ENCODE measurements around the gene ZC3H4. TPM values are rescaled to one million over a fixed set of nuclear protein-coding genes. Genes with fewer than 3 reads are reported as not detected.

ZC3H4 gene
- total and polyA plus RNA-seq, 9 of the 15 experiments (the other 6 are each of a cell fraction or from before 2014, with no cell fraction given): 2.2 to 75.6 (median 18.3) TPM

GRCh38 chr19:47068876-47069406, 44.6 kb downstream of the ZC3H4 start:
- Histone ChIP-seq H3K9me1 (ENCODE audit: control insufficient read depth, insufficient read depth, low read length) (no peaks in the 10 kb centered on the region), H3K4me1 (replicated peaks in 1 of 2; ENCODE audit: control insufficient read depth in 2 of 2, insufficient read depth in 2 of 2, low read length in 2 of 2) (peaks cover 0 to 23% of the 10 kb centered on the region in 2 experiments; a peak in 1 of 5 replicates), H3K27me3 (ENCODE audit: control insufficient read depth in 2 of 2, insufficient read depth in 2 of 2, low read length in 2 of 2) (no peaks in the 10 kb centered on the region), H3K4me3 (no peak overlapping the region), H2AFZ (ENCODE audit: low read depth, low read length) (no peak overlapping the region), H3K27ac (ENCODE audit: extremely low read depth, low read depth, low read length) (no peak overlapping the region), H3K4me2 (ENCODE audit: insufficient read depth, low read length) (no peak overlapping the region), H4K20me1 (replicated peaks; ENCODE audit: control insufficient read depth, insufficient read depth, low read length) (0 out of 2 replicates have a peak, but pooled peaks cover under 1% of the 10 kb centered on the region), H3K9me3 (replicated peaks; ENCODE audit: control insufficient read depth, insufficient read depth, low read depth, low read length) (no peaks in the 10 kb centered on the region), H3K79me2 (ENCODE audit: control insufficient read depth, insufficient read depth, low read length) (no peaks in the 10 kb centered on the region), H3K9ac (ENCODE audit: insufficient read depth in 1 of 2, low read depth in 2 of 2, low read length in 2 of 2) (peak overlapping the region in 1 of 2 experiments; percentile 62; a peak in 1 of 4 replicates), H3K36me3 (ENCODE audit: control insufficient read depth, insufficient read depth, low read length) (peaks cover 90% of the 10 kb centered on the region; the same call in 2 of the 3 replicates)
- no peak for FAIRE-seq
- TF ChIP-seq POLR2G (IDR thresholded peaks at IDR 0.05; ENCODE audit: low read depth, low read length) (0 out of 2 replicates have a peak, but pooled peaks have one; percentile 31), ARNT (IDR thresholded peaks at IDR 0.05) (no peak), NR4A1 (CRISPR knock-in tag; IDR thresholded peaks at IDR 0.05) (no peak), NR4A1 (tag; IDR thresholded peaks at IDR 0.05) (no peak)
- in situ Hi-C loops (cut with MboI) (no loop called here), intact Hi-C loops (cut with micrococcal nuclease) (loop anchor here (10.0 kb wide), 1 partner anchor 54 kb away; the partner anchor contains the start of gene NPAS1)
- 98% methylated on average over 15 of the region's 18 CpGs for WGBS (ENCODE audit: insufficient coverage, low coverage, missing lambda C conversion rate)
- ChIA-PET CTCF (ENCODE audit: low intra/inter-chr PET ratio) (no interaction called here), POLR2A (interaction anchor here (0.7 to 1.6 kb wide), 3 partner anchors 11 to 1793 kb away, joined by 3 to 12 read pairs (median 4); no protein-coding TSS in a partner anchor)
- no TSS peak for BruUV-seq (replicated peaks)
- no peak for ATAC-seq
- no peak for DNase-seq (ENCODE audit: extremely low read depth in 1 of 4, low spot score in 3 of 4)

DNA sequence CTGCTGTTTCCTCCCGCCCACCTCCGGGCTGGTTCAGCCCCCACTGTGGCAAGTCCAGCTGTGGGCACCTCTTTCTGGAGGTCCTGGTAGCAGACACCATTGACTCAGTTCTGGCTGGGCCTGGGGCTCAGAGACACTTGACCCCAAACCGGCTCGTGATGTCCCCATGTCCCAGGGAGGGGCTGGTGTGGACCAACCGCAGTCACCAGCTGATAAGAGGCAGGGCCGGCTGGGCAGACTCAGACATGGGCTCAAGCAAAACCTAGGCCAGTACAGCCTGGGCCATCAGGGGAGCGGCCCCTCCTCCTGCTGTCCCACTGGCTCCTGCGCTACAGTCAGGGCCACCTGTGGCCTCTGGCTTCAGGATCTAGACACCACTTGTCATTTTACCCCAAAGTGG, 45.3 kb downstream of the ZC3H4 start:
- 0 out of 4 replicates have a peak overlapping the region, but pooled peaks of 1 of the 2 experiments have one; percentile 29 for H3K9ac ChIP-seq (ENCODE audit: insufficient read depth in 1 of 2, low read depth in 2 of 2, low read length in 2 of 2)
- no TSS peak for BruUV-seq (replicated peaks)
- H3K36me3 ChIP-seq (ENCODE audit: control insufficient read depth, insufficient read depth, low read length): peaks cover 84% of the 10 kb centered on the region; the same call in 2 of the 3 replicates
- H3K4me2 ChIP-seq (ENCODE audit: insufficient read depth, low read length): no peak overlapping the region
- WGBS (ENCODE audit: insufficient coverage, low coverage, missing lambda C conversion rate): 69% methylated on average over 8 of the region's 8 CpGs
- no peaks in the 10 kb centered on the region for H3K9me1 ChIP-seq (ENCODE audit: control insufficient read depth, insufficient read depth, low read length)
- ChIA-PET CTCF (ENCODE audit: low intra/inter-chr PET ratio) (no interaction called here), POLR2A (interaction anchor here (0.6 to 1.6 kb wide), 7 partner anchors 10 to 277 kb away, joined by 3 to 12 read pairs (median 4); partner anchors contain the start of genes SAE1 and ZC3H4)
- intact Hi-C loops (cut with micrococcal nuclease): loop anchor here (10.0 kb wide), 1 partner anchor 53 kb away; the partner anchor contains the start of gene NPAS1
- in situ Hi-C loops (cut with MboI): no loop called here
- no peaks in the 10 kb centered on the region for H3K79me2 ChIP-seq (ENCODE audit: control insufficient read depth, insufficient read depth, low read length)
- H3K9me3 ChIP-seq (replicated peaks; ENCODE audit: control insufficient read depth, insufficient read depth, low read depth, low read length): no peaks in the 10 kb centered on the region
- DNase-seq (ENCODE audit: extremely low read depth in 1 of 4, low spot score in 3 of 4) (no peak), ATAC-seq (no peak), FAIRE-seq (no peak)
- no peaks in the 10 kb centered on the region for H3K27me3 ChIP-seq (ENCODE audit: control insufficient read depth in 2 of 2, insufficient read depth in 2 of 2, low read length in 2 of 2)
- H3K27ac ChIP-seq (ENCODE audit: extremely low read depth, low read depth, low read length): no peak overlapping the region
- no peak overlapping the region for H2AFZ ChIP-seq (ENCODE audit: low read depth, low read length)
- 0 out of 2 replicates have a peak, but pooled peaks cover 3% of the 10 kb centered on the region for H4K20me1 ChIP-seq (replicated peaks; ENCODE audit: control insufficient read depth, insufficient read depth, low read length)
- H3K4me3 ChIP-seq: no peak overlapping the region
- peaks cover 0 to 23% of the 10 kb centered on the region in 2 experiments; a peak in 1 of 5 replicates for H3K4me1 ChIP-seq (replicated peaks in 1 of 2; ENCODE audit: control insufficient read depth in 2 of 2, insufficient read depth in 2 of 2, low read length in 2 of 2)
- no peak for TF ChIP-seq ZHX1 (conservative IDR thresholded peaks at IDR 0.05; ENCODE audit: low read length)
- no peak for TF ChIP-seq NFIC (IDR thresholded peaks at IDR 0.05)
- TF ChIP-seq TCF15 (CRISPR knock-in tag; IDR thresholded peaks at IDR 0.05): no peak
- no peak for TF ChIP-seq ZNF830 (CRISPR knock-in tag; IDR thresholded peaks at IDR 0.05)
- TF ChIP-seq, protein P1, sequence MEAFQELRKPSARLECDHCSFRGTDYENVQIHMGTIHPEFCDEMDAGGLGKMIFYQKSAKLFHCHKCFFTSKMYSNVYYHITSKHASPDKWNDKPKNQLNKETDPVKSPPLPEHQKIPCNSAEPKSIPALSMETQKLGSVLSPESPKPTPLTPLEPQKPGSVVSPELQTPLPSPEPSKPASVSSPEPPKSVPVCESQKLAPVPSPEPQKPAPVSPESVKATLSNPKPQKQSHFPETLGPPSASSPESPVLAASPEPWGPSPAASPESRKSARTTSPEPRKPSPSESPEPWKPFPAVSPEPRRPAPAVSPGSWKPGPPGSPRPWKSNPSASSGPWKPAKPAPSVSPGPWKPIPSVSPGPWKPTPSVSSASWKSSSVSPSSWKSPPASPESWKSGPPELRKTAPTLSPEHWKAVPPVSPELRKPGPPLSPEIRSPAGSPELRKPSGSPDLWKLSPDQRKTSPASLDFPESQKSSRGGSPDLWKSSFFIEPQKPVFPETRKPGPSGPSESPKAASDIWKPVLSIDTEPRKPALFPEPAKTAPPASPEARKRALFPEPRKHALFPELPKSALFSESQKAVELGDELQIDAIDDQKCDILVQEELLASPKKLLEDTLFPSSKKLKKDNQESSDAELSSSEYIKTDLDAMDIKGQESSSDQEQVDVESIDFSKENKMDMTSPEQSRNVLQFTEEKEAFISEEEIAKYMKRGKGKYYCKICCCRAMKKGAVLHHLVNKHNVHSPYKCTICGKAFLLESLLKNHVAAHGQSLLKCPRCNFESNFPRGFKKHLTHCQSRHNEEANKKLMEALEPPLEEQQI (IDR thresholded peaks at IDR 0.05): no peak
